Heart left ventricle (tissue), 13 donors: ENCODE data around the gene FAM240B.

Experiments
- CTCF ChIP-seq, 12 donors: fragments of 200-600 bp; sonication (generic) in 4 of 12; IDR thresholded peaks; one replicate each; pipeline versions ENCODE4 v1.5.0 to v1.8.0; 2018 to 2022; ENCODE audit warnings: antibody characterized with exemption in 12 of 12, mild to moderate bottlenecking in 5 of 12
- POLR2A ChIP-seq, 2 donors: fragments of 450-650 bp; IDR thresholded peaks; one replicate each; pipeline ENCODE4 v1.6.1; 2017; ENCODE audit warnings: antibody characterized with exemption in 2 of 2, mild to moderate bottlenecking in 2 of 2, moderate library complexity in 2 of 2
- donor health status: ischemic (EF 13 %, LVEDD 7.1; RV severe dilation, severe dysfunction).
- donor health status: DM: no; HTN: yes; CAD: no.
- donor health status: DM: no; HTN: no; CAD: no.
- donor health status: ischemic (EF 25% LVEDD 6.9; RV normal size, moderate dysfunction).
- donor health status: ischemic (EF 25% LVEDD 5.7; RV mildly dilated, moderate dysfunction).
- donor health status: ischemic (EF 35%, LVEDD 5.7; RV mildly dilated, moderate dysfunction).
- donor health status: nonischemic (EF 11% LVEDD 7.7; RV severe dilation, severe dysfunction).
- donor health status: DM: yes; HTN: yes; CAD: no.
- donor health status: PGD.
- donor health status: ischemic (EF 29% LVEDD 5.4; RV normal size, mild dysfunction).
- donor health status: nonischemic (EF 23%, LVEDD 6.1; RV moderate dilation, normal function).

GRCh38 chr9:38694676-38695075, 25.3 kb downstream of the FAM240B start:
- TF ChIP-seq CTCF (IDR thresholded peaks at IDR 0.05) (no peak), POLR2A (IDR thresholded peaks at IDR 0.05) (no peak)
